B cell (primary cell): ENCODE results near the gene SLC5A10.

Experiments
- CTCF ChIP-seq: fragments of 200-600 bp; IDR thresholded peaks from one replicate; pipeline ENCODE4 v1.8.0; 2022; ENCODE audit warnings: antibody characterized with exemption, mild to moderate bottlenecking
- EZH2 ChIP-seq: IDR thresholded peaks from 2 replicates; pipeline ENCODE4 v1.6.1; 2012; ENCODE audit warnings: borderline replicate concordance, low read depth, mild to moderate bottlenecking, moderate library complexity, low read length; ENCODE audit not compliant: insufficient read depth, poor library complexity, severe bottlenecking

GRCh38 chr17:18949566-18949965 is 2.4 kb upstream of the SLC5A10 start:
- TF ChIP-seq CTCF (no peak), EZH2 (no peak)
